Glutamatergic neuron (in vitro differentiated cells): ENCODE measurements around the gene ADAMTS6. TPM values are rescaled to one million over a fixed set of nuclear protein-coding genes. Genes with fewer than 3 reads are reported as not detected.

Experiments used
- DNase-seq: peaks from one replicate; pipeline ENCODE4 v3.0.0; 2022
- H3K27ac Mint-ChIP-seq: one replicate; pipeline ENCODE4 v1.8.0; 2020; ENCODE audit warnings: mild to moderate bottlenecking, mixed read lengths, inconsistent platforms; ENCODE audit not compliant: unreplicated experiment
- H3K27me3 Mint-ChIP-seq: one replicate; pipeline ENCODE4 v1.8.0; 2020; ENCODE audit warnings: mild to moderate bottlenecking, moderate library complexity, mixed read lengths, inconsistent platforms; ENCODE audit not compliant: unreplicated experiment
- H3K36me3 Mint-ChIP-seq: one replicate; pipeline ENCODE4 v1.8.0; 2020; ENCODE audit warnings: mild to moderate bottlenecking, mixed read lengths, inconsistent platforms; ENCODE audit not compliant: unreplicated experiment
- H3K4me1 Mint-ChIP-seq: one replicate; pipeline ENCODE4 v1.8.0; 2020; ENCODE audit warnings: mild to moderate bottlenecking, low read depth, mixed read lengths, inconsistent platforms; ENCODE audit not compliant: unreplicated experiment
- H3K4me3 Mint-ChIP-seq: one replicate; pipeline ENCODE4 v1.8.0; 2020; ENCODE audit warnings: mild to moderate bottlenecking, mixed read lengths, inconsistent platforms; ENCODE audit not compliant: unreplicated experiment
- H3K9me3 Mint-ChIP-seq: one replicate; pipeline ENCODE4 v1.8.0; 2020; ENCODE audit warnings: mild to moderate bottlenecking, moderate library complexity, mixed read lengths, inconsistent platforms; ENCODE audit not compliant: unreplicated experiment
- CTCF ChIP-seq: fragments of 200-600 bp; sonication (generic); IDR thresholded peaks from one replicate; pipeline ENCODE4 v1.5.0; 2021; ENCODE audit not compliant: partially characterized antibody, unreplicated experiment
- total RNA-seq: library from RNA; stranded (reverse); fragmentation: NEBNext Ultra II Directional; extraction: Animal tissue kit (Norgen Biotek cat#: 25700); gene quantifications from one replicate; pipeline ENCODE4 v1.2.1, GENCODE V29; 2021; ENCODE audit not compliant: unreplicated experiment

Gene ADAMTS6
- total RNA-seq, 1 donor from 2014 or later: 2.1 TPM

- no peak for DNase-seq
- H3K27ac Mint-ChIP-seq: peak overlapping the region; percentile 48
- H3K4me3 Mint-ChIP-seq: no peak overlapping the region
- TF ChIP-seq CTCF: no peak
- H3K36me3 Mint-ChIP-seq: no peaks in the 10 kb centered on the region
- peaks cover 2% of the 10 kb centered on the region for H3K4me1 Mint-ChIP-seq
- no peaks in the 10 kb centered on the region for H3K27me3 Mint-ChIP-seq
- no peaks in the 10 kb centered on the region for H3K9me3 Mint-ChIP-seq
Measured at GRCh38 chr5:65126542-65127069, 355.1 kb downstream of the ADAMTS6 start.

GRCh38 chr5:65125591-65126541 lies 355.9 kb downstream of the ADAMTS6 start:
- peak overlapping the region; percentile 48 for H3K27ac Mint-ChIP-seq
- H3K4me1 Mint-ChIP-seq: peaks cover 2% of the 10 kb centered on the region
- DNase-seq: no peak
- no peaks in the 10 kb centered on the region for H3K36me3 Mint-ChIP-seq
- no peaks in the 10 kb centered on the region for H3K27me3 Mint-ChIP-seq
- H3K4me3 Mint-ChIP-seq: no peak overlapping the region
- TF ChIP-seq CTCF: no peak
- no peaks in the 10 kb centered on the region for H3K9me3 Mint-ChIP-seq

- H3K9me3 Mint-ChIP-seq: peaks cover 3% of the 10 kb centered on the region
- DNase-seq: no peak
- no peaks in the 10 kb centered on the region for H3K27me3 Mint-ChIP-seq
- no peak overlapping the region for H3K27ac Mint-ChIP-seq
- peaks cover under 1% of the 10 kb centered on the region for H3K4me1 Mint-ChIP-seq
- TF ChIP-seq CTCF: no peak
- peaks cover 6% of the 10 kb centered on the region for H3K36me3 Mint-ChIP-seq
- H3K4me3 Mint-ChIP-seq: no peak overlapping the region
Measured at GRCh38 chr5:65121880-65122436, 359.8 kb downstream of the ADAMTS6 start.

- Mint-ChIP-seq H3K27me3 (no peaks in the 10 kb centered on the region), H3K4me3 (no peak overlapping the region), H3K27ac (no peak overlapping the region), H3K9me3 (peaks cover 3% of the 10 kb centered on the region), H3K36me3 (peaks cover 6% of the 10 kb centered on the region), H3K4me1 (no peaks in the 10 kb centered on the region)
- no peak for DNase-seq
- TF ChIP-seq CTCF: no peak
Measured at GRCh38 chr5:65120371-65120967, 361.3 kb downstream of the ADAMTS6 start.
